Stimulated activated CD8-positive, alpha-beta memory T cell treated with anti-CD3 and anti-CD28 coated beads, Interleukin-4, amount 100 ng/mL, for 48 hours (primary cell): ENCODE data around the gene ECE2.
"Not testable (repeated sequence)": the region's sequence is repeated elsewhere in the genome, so short reads cannot be mapped to it uniquely, and the experiment has no call there.

Experiments
- DNase-seq: peaks from one replicate; pipeline ENCODE4 v3.0.0-alpha.2; 2020

The ECE2 gene

DNA sequence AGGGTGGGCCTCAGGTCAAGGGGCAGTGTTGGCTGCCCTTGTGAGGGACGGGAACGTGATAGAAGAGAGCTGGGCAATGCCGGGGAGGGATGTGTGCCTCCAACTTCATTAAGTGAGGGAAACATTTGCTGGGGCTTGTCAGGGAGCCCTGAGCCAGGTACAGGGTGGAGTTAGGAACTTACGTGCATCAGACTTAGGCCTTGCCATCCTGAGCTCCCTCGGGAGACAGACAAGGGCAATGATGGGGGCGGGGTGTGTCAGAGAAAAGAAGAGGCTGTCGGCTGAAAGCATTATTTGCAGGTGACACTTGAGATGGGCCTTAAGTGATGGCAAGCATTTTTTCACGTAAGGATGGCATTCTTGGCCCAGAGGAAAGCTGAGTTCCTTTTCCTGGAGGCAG is 63.2 kb downstream of the ECE2 start:
- DNase-seq = no peak

GRCh38 chr3:184339451-184340135 is 63.8 kb downstream of the ECE2 start:
- not testable (repeated sequence) for DNase-seq

DNA sequence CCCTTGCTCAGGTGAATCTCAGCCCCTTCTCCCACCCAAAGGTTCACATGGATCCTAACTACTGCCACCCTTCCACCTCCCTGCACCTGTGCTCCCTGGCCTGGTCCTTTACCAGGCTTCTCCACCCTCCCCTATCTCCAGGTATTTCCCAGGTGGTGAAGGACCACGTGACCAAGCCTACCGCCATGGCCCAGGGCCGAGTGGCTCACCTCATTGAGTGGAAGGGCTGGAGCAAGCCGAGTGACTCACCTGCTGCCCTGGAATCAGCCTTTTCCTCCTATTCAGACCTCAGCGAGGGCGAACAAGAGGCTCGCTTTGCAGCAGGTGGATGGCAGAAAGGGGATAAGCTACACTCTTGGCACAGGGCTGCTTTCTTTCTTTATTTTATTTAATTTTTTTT is 66.1 kb downstream of the ECE2 start:
- no peak for DNase-seq
